Sigmoid colon (tissue), 7 donors: ENCODE results near the gene TSPAN12. TPM values are rescaled to one million over a fixed set of nuclear protein-coding genes. Genes with fewer than 3 reads are reported as not detected.

Source experiments
- DNase-seq: peaks from one replicate; pipeline ENCODE4 v3.0.0-alpha.2; 2019
- H3K27ac ChIP-seq, 4 donors: fragments of 200-600 bp; sonication (generic); one replicate each; pipeline ENCODE4 v1.5.1; 2016 to 2019; ENCODE audit warnings: mild to moderate bottlenecking in 1 of 4
- H3K27me3 ChIP-seq, 3 donors: fragments of 200-600 bp; sonication (generic); one replicate each; pipeline ENCODE4 v1.5.1; 2019; ENCODE audit warnings: mild to moderate bottlenecking in 1 of 3
- H3K36me3 ChIP-seq, 4 donors: fragments of 200-600 bp; sonication (generic); one replicate each; pipeline ENCODE4 v1.5.1; 2016 to 2019
- H3K4me1 ChIP-seq, 4 donors: fragments of 200-600 bp; sonication (generic); one replicate each; pipeline ENCODE4 v1.5.1; 2017 to 2019
- H3K4me3 ChIP-seq, 4 donors: fragments of 200-600 bp; sonication (generic); one replicate each; pipeline ENCODE4 v1.5.1; 2017 to 2019; ENCODE audit warnings: mild to moderate bottlenecking in 2 of 4, moderate library complexity in 1 of 4
- H3K9me3 ChIP-seq, 4 donors: fragments of 200-600 bp in 3 of 4; sonication (generic) in 3 of 4; one replicate each; pipeline versions ENCODE4 v1.5.1 to v1.6.1; 2013 to 2019
- EP300 ChIP-seq, 4 donors: sonication (generic); formaldehyde crosslinking; IDR thresholded peaks; one replicate each; pipeline ENCODE4 v1.6.1; 2017; ENCODE audit warnings: antibody characterized with exemption in 4 of 4
- POLR2A ChIP-seq, 2 donors: fragments of 450-650 bp; IDR thresholded peaks; one replicate each; pipeline ENCODE4 v1.6.1; 2016; ENCODE audit warnings: antibody characterized with exemption in 2 of 2, mild to moderate bottlenecking in 2 of 2, moderate library complexity in 2 of 2
- POLR2AphosphoS5 ChIP-seq, 4 donors: sonication (generic); formaldehyde crosslinking; IDR thresholded peaks; one replicate each; pipeline ENCODE4 v1.6.1; 2017; ENCODE audit warnings: antibody characterized with exemption in 4 of 4
- WGBS, 2 donors: extraction: QIAGEN DNeasy Blood & Tissue Kit; methylation state at CpG; one replicate each; pipeline ENCODE4 v1.1.7; 2013; 5-methylcytosine and 5-hydroxymethylcytosine counted together
- intact Hi-C: fragments of 100-400 bp; cut with DNase I; formaldehyde crosslinking; loops from one replicate; pipeline ENCODE4 v1.15.1; 2023
- polyA plus RNA-seq, 3 donors: library from polyadenylated mRNA; stranded (reverse); fragments of 200-250 nt; gene quantifications; one replicate each; pipeline ENCODE4 v1.2.3, GENCODE V29; 2013
- total RNA-seq, 4 donors: library from RNA; depleted of rRNA; stranded (reverse); fragments of >200 nt; gene quantifications; one replicate each; pipeline ENCODE4 v1.1.0, GENCODE V29; 2016
- TF ChIP-seq, protein P1 (sequence below), 4 experiments: fragments of 450-650 bp in 3 of 4; fragments of 200-600 bp in 1 of 4; IDR thresholded peaks; one replicate each; pipeline ENCODE4 v1.5.1; 2016 to 2019; ENCODE audit warnings: antibody characterized with exemption in 4 of 4, mild to moderate bottlenecking in 3 of 4, moderate library complexity in 2 of 4
- donor health status: healthy with polysubstance abuse.
- donor health status: Bipolar disorder and iron deficiency.
- donor health status: healthy.

TSPAN12 gene
- total and polyA plus RNA-seq, 7 donors: 13.9 to 47.7 (median 19.9) TPM

DNA sequence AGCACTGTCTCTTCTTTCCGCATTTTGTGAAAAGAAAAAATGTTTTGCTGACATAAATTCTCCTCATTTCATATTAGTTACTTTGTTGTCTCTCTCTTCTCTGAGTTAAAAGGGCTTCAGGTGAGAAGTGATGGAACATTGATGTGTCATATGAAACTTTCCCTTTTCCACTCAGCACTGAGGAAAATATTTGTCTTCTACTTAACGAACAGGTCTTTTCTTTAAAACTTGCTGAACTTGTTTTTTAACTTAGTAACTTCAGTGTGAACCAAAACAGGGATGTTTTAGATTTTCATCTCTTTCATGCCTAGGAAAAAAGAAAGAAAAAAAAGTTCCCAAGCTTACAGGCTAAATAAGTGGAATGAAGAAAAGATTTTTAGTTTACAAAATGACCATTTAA is 19.0 kb upstream of the TSPAN12 start:
- TF ChIP-seq, protein P1, sequence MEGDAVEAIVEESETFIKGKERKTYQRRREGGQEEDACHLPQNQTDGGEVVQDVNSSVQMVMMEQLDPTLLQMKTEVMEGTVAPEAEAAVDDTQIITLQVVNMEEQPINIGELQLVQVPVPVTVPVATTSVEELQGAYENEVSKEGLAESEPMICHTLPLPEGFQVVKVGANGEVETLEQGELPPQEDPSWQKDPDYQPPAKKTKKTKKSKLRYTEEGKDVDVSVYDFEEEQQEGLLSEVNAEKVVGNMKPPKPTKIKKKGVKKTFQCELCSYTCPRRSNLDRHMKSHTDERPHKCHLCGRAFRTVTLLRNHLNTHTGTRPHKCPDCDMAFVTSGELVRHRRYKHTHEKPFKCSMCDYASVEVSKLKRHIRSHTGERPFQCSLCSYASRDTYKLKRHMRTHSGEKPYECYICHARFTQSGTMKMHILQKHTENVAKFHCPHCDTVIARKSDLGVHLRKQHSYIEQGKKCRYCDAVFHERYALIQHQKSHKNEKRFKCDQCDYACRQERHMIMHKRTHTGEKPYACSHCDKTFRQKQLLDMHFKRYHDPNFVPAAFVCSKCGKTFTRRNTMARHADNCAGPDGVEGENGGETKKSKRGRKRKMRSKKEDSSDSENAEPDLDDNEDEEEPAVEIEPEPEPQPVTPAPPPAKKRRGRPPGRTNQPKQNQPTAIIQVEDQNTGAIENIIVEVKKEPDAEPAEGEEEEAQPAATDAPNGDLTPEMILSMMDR (IDR thresholded peaks at IDR 0.05): no peak
- TF ChIP-seq EP300 (IDR thresholded peaks at IDR 0.05) (no peak), POLR2A (IDR thresholded peaks at IDR 0.05) (no peak), POLR2AphosphoS5 (IDR thresholded peaks at IDR 0.05) (no peak)
- Histone ChIP-seq H3K9me3 (no peaks in the 10 kb centered on the region), H3K4me3 (no peak overlapping the region), H3K27me3 (no peaks in the 10 kb centered on the region), H3K36me3 (no peaks in the 10 kb centered on the region), H3K4me1 (no peaks in the 10 kb centered on the region), H3K27ac (no peak overlapping the region)
- DNase-seq: no peak
- intact Hi-C loops: no loop called here
- 53 to 80% methylated on average over 2 of the region's 2 CpGs for WGBS, 2 donors

DNA sequence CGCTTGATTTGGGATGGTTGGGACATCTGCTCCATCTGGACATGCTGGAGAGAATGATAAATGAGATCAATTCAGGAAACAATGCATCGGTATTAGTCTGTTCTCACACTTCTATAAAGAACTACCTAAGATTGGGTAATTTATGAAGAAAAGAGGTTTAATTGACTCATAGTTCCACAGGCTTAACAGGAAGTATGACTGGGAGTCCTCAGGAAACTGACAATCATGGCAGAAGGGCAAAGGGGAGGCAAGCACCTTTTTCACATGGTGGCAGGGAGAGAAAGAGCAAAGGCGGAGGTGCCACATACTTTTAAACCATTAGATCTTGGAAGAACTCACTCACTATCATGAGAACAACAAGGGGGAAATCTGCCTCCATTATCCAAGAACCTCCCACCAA is 16.8 kb upstream of the TSPAN12 start:
- no peak overlapping the region for H3K27ac ChIP-seq
- no peaks in the 10 kb centered on the region for H3K36me3 ChIP-seq
- H3K4me3 ChIP-seq: no peak overlapping the region
- H3K9me3 ChIP-seq: no peaks in the 10 kb centered on the region
- no peak for DNase-seq
- intact Hi-C loops: no loop called here
- H3K4me1 ChIP-seq: no peaks in the 10 kb centered on the region
- H3K27me3 ChIP-seq: no peaks in the 10 kb centered on the region
- TF ChIP-seq EP300 (IDR thresholded peaks at IDR 0.05) (no peak), POLR2A (IDR thresholded peaks at IDR 0.05) (no peak), POLR2AphosphoS5 (IDR thresholded peaks at IDR 0.05) (no peak)
- TF ChIP-seq, protein P1 (IDR thresholded peaks at IDR 0.05): no peak
- 91 to 96% methylated on average over 3 of the region's 3 CpGs for WGBS, 2 donors

DNA sequence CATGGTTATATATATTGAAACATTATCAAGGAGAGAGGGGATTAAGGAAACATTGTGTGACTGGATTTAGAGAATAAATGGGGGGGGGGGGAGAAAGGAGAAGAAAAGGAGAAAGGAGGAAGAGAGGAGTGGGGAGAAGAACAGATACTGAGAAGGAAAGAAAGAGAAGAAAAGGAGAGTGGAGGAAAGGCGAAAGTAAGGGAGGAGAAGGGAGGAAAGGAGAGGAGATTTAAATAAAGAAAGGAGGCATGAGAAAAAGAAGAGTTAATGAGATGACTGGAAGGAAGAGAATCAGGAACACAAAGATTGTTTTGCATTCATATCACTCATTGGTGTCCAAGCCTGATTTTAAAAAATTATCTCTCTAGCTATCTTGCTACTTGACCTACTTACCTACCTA is 16.1 kb upstream of the TSPAN12 start:
- Histone ChIP-seq H3K4me3 (no peak overlapping the region), H3K36me3 (no peaks in the 10 kb centered on the region), H3K4me1 (no peaks in the 10 kb centered on the region), H3K27me3 (no peaks in the 10 kb centered on the region), H3K27ac (no peak overlapping the region), H3K9me3 (no peaks in the 10 kb centered on the region)
- 91 to 95% methylated on average over 1 of the region's 1 CpG for WGBS, 2 donors
- TF ChIP-seq POLR2AphosphoS5 (IDR thresholded peaks at IDR 0.05): no peak
- no peak for TF ChIP-seq EP300 (IDR thresholded peaks at IDR 0.05)
- no peak for TF ChIP-seq POLR2A (IDR thresholded peaks at IDR 0.05)
- intact Hi-C loops: no loop called here
- no peak for DNase-seq

DNA sequence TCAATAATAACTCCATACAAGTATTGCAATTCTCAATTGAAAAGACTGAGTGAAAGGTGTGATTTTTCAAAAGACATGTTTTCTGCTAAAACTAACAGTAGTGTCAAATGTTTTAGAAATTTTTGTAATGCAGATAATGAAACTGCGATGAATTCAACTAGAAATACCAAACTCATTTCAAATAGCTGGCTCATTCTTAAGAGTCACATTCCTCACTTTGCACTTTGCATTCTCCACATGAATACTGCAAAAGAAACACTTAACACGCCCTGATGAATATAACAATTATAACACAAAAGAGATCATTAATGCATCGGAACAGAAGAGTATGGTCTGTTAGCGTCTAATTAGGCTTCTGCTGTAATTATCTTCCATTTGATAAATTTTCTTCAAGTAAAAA is 15.5 kb upstream of the TSPAN12 start:
- Histone ChIP-seq H3K4me1 (no peaks in the 10 kb centered on the region), H3K27me3 (no peaks in the 10 kb centered on the region), H3K9me3 (no peaks in the 10 kb centered on the region), H3K4me3 (no peak overlapping the region), H3K36me3 (no peaks in the 10 kb centered on the region), H3K27ac (no peak overlapping the region)
- TF ChIP-seq POLR2A (IDR thresholded peaks at IDR 0.05) (no peak), EP300 (IDR thresholded peaks at IDR 0.05) (no peak), POLR2AphosphoS5 (IDR thresholded peaks at IDR 0.05) (no peak)
- TF ChIP-seq, protein P1 (IDR thresholded peaks at IDR 0.05): no peak
- intact Hi-C loops: no loop called here
- WGBS, 2 donors: 90 to 91% methylated on average over 4 of the region's 4 CpGs
- DNase-seq: no peak

DNA sequence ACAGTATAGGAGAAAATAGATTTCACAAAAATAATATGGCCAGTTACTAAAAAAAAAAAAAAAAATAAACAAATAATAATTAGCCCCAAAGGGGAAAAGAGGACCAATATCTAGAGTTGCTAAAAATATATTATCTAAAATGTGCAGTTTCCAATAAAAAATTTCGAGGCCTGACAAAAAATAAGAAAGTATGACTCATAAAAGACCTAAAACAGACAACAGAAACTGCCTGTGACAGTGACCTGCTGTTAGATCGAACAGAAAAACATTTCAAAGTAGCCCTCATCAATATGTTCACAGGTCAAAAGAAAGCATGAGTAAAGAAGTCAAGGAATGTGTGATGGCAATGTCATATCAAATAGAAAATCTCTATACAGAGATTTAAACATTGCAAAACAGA is 11.8 kb upstream of the TSPAN12 start:
- H3K27me3 ChIP-seq: no peaks in the 10 kb centered on the region
- no peak overlapping the region for H3K4me3 ChIP-seq
- intact Hi-C loops: no loop called here
- DNase-seq: no peak
- H3K9me3 ChIP-seq: no peaks in the 10 kb centered on the region
- H3K4me1 ChIP-seq: no peaks in the 10 kb centered on the region
- H3K36me3 ChIP-seq: no peaks in the 10 kb centered on the region
- WGBS, 2 donors: 79 to 82% methylated on average over 2 of the region's 2 CpGs
- H3K27ac ChIP-seq: no peak overlapping the region
- no peak for TF ChIP-seq POLR2AphosphoS5 (IDR thresholded peaks at IDR 0.05)
- TF ChIP-seq EP300 (IDR thresholded peaks at IDR 0.05): no peak
- TF ChIP-seq POLR2A (IDR thresholded peaks at IDR 0.05): no peak
- TF ChIP-seq, protein P1 (IDR thresholded peaks at IDR 0.05): no peak
